GM21825 (cell line): Measurements from ENCODE around the gene MTHFD1.

ENCODE experiments used
- ATAC-seq: cut with Tn5 transposase; IDR thresholded peaks from one replicate; pipeline ENCODE4 v1.9.1; 2021; ENCODE audit warnings: mild to moderate bottlenecking, moderate library complexity; ENCODE audit not compliant: unreplicated experiment

The MTHFD1 gene

DNA sequence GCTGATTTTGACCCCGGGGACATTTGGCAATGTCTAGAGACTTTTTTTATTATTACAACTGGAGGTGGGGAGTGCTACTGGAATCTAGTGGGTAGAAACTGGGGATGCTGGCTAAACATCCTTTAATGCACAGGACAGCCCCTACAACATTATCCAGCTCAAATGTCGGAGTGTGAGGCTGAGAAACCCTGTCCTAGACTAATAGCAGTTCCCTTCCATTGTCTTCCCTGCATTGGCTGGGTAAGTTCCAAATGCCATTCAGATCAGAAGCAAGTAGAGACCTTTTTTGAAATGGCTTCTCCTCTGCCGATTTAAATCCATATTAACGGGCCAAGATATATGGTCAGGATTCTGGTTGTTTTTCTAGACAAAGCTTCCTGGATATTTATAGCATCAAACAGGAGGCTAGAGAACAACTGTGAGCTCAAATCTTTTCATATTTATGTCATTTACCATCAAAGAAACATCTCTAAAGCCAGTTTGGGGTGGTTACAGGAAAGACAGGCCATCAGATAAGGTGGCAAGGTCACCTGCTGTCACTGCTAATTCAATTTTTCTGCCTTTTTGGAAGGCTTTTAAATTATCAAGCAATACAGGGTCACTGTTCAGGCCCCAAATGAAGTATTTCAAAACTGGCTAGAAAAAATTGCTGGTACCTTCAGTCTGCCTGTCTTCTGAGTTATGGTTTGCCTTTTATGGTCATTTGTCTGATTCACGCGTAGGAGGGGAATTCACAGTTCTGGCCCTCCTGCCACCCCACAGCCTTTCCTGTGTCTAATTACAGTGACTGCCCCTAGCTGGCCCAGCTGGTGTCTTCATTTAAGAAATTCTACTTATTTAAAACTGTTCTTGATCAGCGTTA, 57.1 kb downstream of the MTHFD1 start:
- peak; percentile 95 for ATAC-seq

GRCh38 chr14:64447876-64448670, 59.9 kb downstream of the MTHFD1 start:
- no peak for ATAC-seq

GRCh38 chr14:64450255-64450654, 62.1 kb downstream of the MTHFD1 start:
- ATAC-seq, result no peak

- no peak for ATAC-seq
Measured at GRCh38 chr14:64454671-64455070, 66.5 kb downstream of the MTHFD1 start.

- no peak for ATAC-seq
Measured at GRCh38 chr14:64459405-64460136, 71.4 kb downstream of the MTHFD1 start.

DNA sequence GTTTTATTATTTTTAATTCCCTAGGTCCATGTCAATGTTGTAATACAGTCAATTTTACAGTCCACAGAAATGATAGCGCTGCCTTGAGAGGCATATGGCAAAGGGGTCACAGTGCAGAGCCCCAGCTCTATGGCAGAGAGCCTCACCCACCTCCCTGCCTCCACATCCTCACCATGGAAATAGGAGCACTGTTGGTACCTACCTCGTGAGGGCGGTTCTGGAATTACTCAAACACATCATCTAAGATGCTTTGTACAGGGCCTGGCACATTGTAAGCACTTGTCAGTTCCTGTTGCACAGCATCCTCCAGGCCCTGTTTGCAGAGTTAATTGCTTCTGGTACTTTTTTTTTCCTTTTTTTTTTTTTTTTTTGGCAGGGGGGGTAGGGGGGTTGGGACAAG, 73.1 kb downstream of the MTHFD1 start:
- no peak for ATAC-seq

GRCh38 chr14:64463195-64463594, 75.0 kb downstream of the MTHFD1 start:
- no peak for ATAC-seq

DNA sequence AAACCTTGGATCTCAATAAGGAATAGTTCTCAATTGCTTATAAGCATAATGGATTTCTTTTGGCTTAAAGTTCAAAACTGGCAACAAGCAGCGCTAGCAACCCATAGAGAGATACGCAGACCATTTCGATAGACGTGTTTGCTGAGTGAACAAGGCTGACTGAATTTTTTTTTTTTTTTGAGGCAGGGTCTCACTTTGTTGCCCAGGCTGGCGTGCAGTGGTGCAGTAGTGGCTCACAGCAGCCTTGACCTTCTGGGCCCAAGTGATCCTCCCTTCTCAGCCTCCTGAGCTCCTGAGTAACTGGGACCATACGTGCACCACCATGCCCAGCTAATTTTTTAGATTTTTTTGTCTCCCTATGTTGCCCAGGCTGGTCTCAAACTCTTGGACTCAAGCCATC, 75.7 kb downstream of the MTHFD1 start:
- no peak for ATAC-seq

DNA sequence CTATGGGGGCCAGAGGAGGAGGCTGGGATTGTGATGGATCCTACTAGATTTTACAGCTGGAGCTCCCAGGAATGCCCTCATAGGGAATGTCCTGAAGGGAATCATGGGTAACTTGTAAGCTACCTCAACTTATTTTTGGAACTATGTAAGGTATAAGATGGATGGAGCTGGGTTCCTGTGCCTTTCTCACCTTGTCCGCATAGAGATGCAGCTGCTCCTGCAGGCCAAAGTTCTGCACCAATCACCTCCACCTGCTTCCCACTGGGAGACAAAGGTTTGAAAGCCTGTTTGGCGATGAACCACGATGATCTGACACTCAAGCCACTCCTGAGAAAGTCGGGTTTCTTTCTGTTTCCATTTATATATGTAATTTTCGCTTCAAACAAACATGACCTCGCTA, 76.5 kb downstream of the MTHFD1 start:
- ATAC-seq, result no peak

GRCh38 chr14:64465191-64465822, 77.2 kb downstream of the MTHFD1 start, which contains the start of gene AKAP5:
Gene AKAP5 (plus strand): TSS chr14:64465499. CDS start chr14:64468395, 2,896 bp downstream.
- peak; percentile 65 for ATAC-seq

GRCh38 chr14:64465831-64466554, 77.8 kb downstream of the MTHFD1 start:
- ATAC-seq, result no peak

DNA sequence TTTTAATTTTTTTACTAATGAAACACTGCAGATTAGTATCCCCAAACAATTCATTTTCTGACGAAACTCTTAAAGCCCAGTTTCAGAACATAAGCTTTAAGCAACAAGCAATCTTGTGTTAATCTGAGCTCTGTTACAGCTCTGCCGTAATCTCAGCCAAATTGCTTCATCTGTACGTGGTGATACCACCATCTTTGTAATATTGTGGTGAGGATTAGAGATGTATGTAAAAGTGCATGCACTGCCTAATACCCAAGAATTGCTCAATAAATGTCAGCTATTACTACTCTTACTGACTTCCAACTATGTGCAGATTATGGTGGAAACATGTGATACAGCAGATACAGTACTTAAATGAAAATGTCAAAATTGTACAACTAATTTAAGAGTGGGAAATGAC, 78.9 kb downstream of the MTHFD1 start:
- ATAC-seq, result no peak

- no peak for ATAC-seq
Measured at GRCh38 chr14:64467566-64467965, 79.4 kb downstream of the MTHFD1 start.

GRCh38 chr14:64468451-64468850, 80.3 kb downstream of the MTHFD1 start:
- no peak for ATAC-seq

- no peak for ATAC-seq
Measured at GRCh38 chr14:64474041-64474440, 85.9 kb downstream of the MTHFD1 start.

DNA sequence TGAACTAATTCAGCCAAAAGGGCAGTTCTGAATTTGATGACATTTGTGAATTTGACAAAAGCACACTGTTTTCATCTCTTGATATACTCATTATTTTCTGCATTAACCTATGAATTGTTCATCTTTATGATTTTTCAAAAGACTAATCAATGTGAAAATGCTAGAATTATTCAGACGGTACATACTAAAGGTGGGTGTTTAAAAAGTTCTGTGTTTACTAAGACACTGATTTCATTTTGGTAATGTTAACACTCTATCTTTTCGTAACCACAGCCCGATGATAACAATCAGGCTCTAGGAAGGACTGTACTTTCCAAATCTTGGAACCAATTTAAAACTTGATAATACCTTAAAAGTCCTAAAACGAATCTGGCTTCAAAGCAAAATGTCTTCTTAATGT, 86.5 kb downstream of the MTHFD1 start:
- ATAC-seq, result no peak

- ATAC-seq, result no peak
Measured at GRCh38 chr14:64475585-64476273, 87.6 kb downstream of the MTHFD1 start.

DNA sequence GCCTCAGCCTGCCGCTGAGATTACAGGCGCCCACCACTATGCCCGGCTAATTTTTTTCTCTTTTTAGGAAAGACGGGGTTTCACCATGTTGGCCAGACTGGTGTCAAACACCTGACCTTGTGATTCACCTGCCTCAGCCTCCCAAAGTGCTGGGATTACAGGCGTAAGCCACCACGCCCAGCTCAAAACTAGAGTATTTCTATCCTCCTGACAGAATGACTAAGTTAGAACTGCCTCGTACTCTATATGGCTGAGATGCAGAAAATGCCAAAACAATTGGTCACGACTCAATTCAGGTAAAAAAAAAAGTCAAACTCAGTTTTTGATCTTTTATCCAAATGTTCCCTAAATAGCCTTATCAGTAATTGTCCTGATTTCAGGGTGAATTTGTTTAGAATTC, 88.3 kb downstream of the MTHFD1 start:
- ATAC-seq, result no peak

- no peak for ATAC-seq
Measured at GRCh38 chr14:64478634-64479250, 90.6 kb downstream of the MTHFD1 start.
